Panc1 (cell line): ENCODE results near the gene HHAT. TPM values are rescaled to one million over a fixed set of nuclear protein-coding genes. Genes with fewer than 3 reads are reported as not detected.

Experiments
- ATAC-seq: fragments of 200-7000 bp; cut with Tn5 transposase; 2 replicates; pipeline ENCODE4 v1.9.1; 2020; ENCODE audit warnings: mild to moderate bottlenecking, moderate library complexity
- BruUV-seq: library from RNA; stranded (reverse); fragments of 400-500 nt; replicated peaks from 2 replicates; lab custom pipeline; 2021; lab: Mats Ljungman, UMichigan
- CTCF ChIA-PET: fragments of 300-600 bp; sonication (Branson Sonifier 250); formaldehyde crosslinking; loops from one replicate; lab custom pipeline; 2022; ENCODE audit warnings: antibody characterized with exemption; lab: Charles Lee
- POLR2A ChIA-PET: fragments of 300-600 bp; sonication (Branson Sonifier 250); formaldehyde crosslinking; loops from one replicate; lab custom pipeline; 2022; ENCODE audit warnings: antibody characterized with exemption; lab: Charles Lee
- DNase-seq: peaks from one replicate; pipeline ENCODE4 v3.0.0-alpha.2; 2010; ENCODE audit warnings: low read depth, low spot score
- H3K27ac ChIP-seq: 2 replicates; pipeline ENCODE4 v1.5.1; 2011; ENCODE audit warnings: mild to moderate bottlenecking, low read length, inconsistent platforms
- H3K27me3 ChIP-seq: fragments of 200-500 bp; sonication (Bioruptor generic); 2 replicates; pipeline ENCODE4 v1.6.0; 2014; ENCODE audit warnings: low read length, inconsistent platforms; ENCODE audit not compliant: control insufficient read depth, insufficient read depth
- H3K36me3 ChIP-seq: fragments of 200-500 bp; sonication (Bioruptor generic); 2 replicates; pipeline ENCODE4 v1.5.1; 2014; ENCODE audit warnings: inconsistent platforms, mild to moderate bottlenecking, low read length, moderate library complexity; ENCODE audit not compliant: control insufficient read depth, insufficient read depth
- H3K4me1 ChIP-seq: 2 replicates; pipeline ENCODE4 v1.5.1; 2011; ENCODE audit warnings: inconsistent platforms, mild to moderate bottlenecking, low read length, moderate library complexity; ENCODE audit not compliant: control insufficient read depth, insufficient read depth
- H3K4me3 ChIP-seq, 2 experiments: 2 replicates each; pipeline ENCODE4 v1.5.1; 2011 to 2012; ENCODE audit warnings: low read depth in 2 of 2, low read length in 2 of 2, mild to moderate bottlenecking in 2 of 2, inconsistent platforms in 1 of 2, moderate library complexity in 1 of 2
- H3K9me3 ChIP-seq: fragments of 200-500 bp; sonication (Bioruptor generic); 2 replicates; pipeline ENCODE4 v1.5.1; 2014; ENCODE audit warnings: low read depth, mild to moderate bottlenecking, inconsistent platforms, low read length, moderate library complexity; ENCODE audit not compliant: control insufficient read depth, insufficient read depth
- POLR2AphosphoS5 ChIP-seq: IDR thresholded peaks from 2 replicates; pipeline ENCODE4 v1.6.1; 2012; ENCODE audit warnings: mild to moderate bottlenecking, low read depth, low read length, moderate library complexity
- REST ChIP-seq, 2 experiments: IDR thresholded peaks; 2 replicates each; pipeline ENCODE4 v1.6.1; 2011 to 2012; ENCODE audit warnings: low read depth in 2 of 2, control low read depth in 1 of 2, low read length in 1 of 2, mild to moderate bottlenecking in 1 of 2, moderate library complexity in 1 of 2; ENCODE audit not compliant: insufficient read depth in 1 of 2
- SIN3A ChIP-seq: IDR thresholded peaks from 2 replicates; pipeline ENCODE4 v1.6.1; 2012; ENCODE audit warnings: low read depth, mild to moderate bottlenecking, low read length, moderate library complexity, borderline replicate concordance; ENCODE audit not compliant: insufficient read depth
- TCF7L2 ChIP-seq: IDR thresholded peaks from 2 replicates; pipeline ENCODE4 v1.6.1; 2011; ENCODE audit warnings: mild to moderate bottlenecking, low read depth, low read length, inconsistent platforms
- in situ Hi-C: cut with HindIII; loops from 2 replicates; pipeline ENCODE4 v1.10.0; 2016; ENCODE audit warnings: low sequenced_read_pairs, low pct_unique_long_range_greater_than_20kb
- intact Hi-C: fragments of 100-400 bp; cut with micrococcal nuclease; formaldehyde crosslinking; loops from one replicate; pipeline ENCODE4 v1.10.0; 2022; ENCODE audit not compliant: unreplicated experiment
- total RNA-seq: library from RNA; stranded (reverse); gene quantifications from one replicate; pipeline ENCODE4 v1.2.1, GENCODE V29; 2021; ENCODE audit not compliant: unreplicated experiment
- TF ChIP-seq, protein P1 (sequence below): fragments of 450-650 bp; IDR thresholded peaks from 2 replicates; pipeline ENCODE4 v1.5.1; 2017; ENCODE audit warnings: mild to moderate bottlenecking

HHAT gene
- total RNA-seq, 1 experiment from 2014 or later: 2.3 TPM

DNA sequence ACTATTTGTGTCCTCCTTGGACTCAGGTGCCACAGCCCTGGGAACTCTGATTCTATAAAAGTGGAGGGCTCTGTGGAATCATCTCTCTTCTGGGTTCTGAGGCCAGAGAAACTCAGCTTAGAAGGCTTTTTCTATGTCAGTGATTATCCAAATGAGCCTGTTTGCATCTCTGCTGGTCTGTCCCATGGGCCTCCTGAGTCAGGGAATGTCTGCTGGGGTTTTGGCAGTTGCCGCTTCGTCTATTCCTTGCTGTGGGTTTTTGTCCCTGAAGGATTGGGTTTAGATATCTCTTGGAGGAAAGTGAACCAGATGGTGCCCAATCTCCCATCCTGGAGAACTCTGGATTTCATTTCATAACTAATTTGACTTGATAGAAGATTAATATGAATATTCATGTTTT, 297.6 kb downstream of the HHAT start:
- Histone ChIP-seq H3K36me3 (no peaks in the 10 kb centered on the region), H3K9me3 (no peaks in the 10 kb centered on the region), H3K4me1 (no peaks in the 10 kb centered on the region), H3K4me3 (no peak overlapping the region), H3K27ac (no peak overlapping the region), H3K27me3 (no peaks in the 10 kb centered on the region)
- in situ Hi-C loops: no loop called here
- ChIA-PET POLR2A (no interaction called here), CTCF (no interaction called here)
- no TSS peak for BruUV-seq
- ATAC-seq (no peak), DNase-seq (no peak)
- no peak for TF ChIP-seq TCF7L2
- TF ChIP-seq, protein P1, sequence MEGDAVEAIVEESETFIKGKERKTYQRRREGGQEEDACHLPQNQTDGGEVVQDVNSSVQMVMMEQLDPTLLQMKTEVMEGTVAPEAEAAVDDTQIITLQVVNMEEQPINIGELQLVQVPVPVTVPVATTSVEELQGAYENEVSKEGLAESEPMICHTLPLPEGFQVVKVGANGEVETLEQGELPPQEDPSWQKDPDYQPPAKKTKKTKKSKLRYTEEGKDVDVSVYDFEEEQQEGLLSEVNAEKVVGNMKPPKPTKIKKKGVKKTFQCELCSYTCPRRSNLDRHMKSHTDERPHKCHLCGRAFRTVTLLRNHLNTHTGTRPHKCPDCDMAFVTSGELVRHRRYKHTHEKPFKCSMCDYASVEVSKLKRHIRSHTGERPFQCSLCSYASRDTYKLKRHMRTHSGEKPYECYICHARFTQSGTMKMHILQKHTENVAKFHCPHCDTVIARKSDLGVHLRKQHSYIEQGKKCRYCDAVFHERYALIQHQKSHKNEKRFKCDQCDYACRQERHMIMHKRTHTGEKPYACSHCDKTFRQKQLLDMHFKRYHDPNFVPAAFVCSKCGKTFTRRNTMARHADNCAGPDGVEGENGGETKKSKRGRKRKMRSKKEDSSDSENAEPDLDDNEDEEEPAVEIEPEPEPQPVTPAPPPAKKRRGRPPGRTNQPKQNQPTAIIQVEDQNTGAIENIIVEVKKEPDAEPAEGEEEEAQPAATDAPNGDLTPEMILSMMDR: no peak
- TF ChIP-seq POLR2AphosphoS5: no peak
- no peak for TF ChIP-seq REST (IDR thresholded peaks at IDR 0.05; ENCODE audit: insufficient read depth in 1 of 2, low read depth in 2 of 2, low read length in 1 of 2)
- no peak for TF ChIP-seq SIN3A
- intact Hi-C loops: no loop called here

DNA sequence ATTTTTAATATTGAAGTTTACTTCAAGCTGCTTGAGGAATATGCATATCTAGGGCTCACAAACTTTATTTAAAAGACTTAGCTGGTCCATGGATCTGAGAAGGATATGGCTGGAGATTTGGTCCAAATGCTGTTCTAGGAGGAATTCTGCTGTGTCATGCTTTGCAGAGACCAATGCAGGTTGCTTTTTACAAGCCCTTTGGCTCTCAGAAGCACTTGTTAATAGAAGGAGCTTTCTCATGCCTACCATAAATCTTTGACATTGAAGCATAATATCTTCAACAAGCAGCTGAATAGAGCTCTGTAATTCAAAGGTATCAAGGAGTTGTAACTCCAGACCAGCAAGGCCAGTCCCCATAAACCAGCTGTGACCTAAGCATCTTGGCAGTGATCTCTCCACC, 299.1 kb downstream of the HHAT start:
- ChIA-PET CTCF (no interaction called here), POLR2A (no interaction called here)
- no peaks in the 10 kb centered on the region for H3K27me3 ChIP-seq
- no peaks in the 10 kb centered on the region for H3K4me1 ChIP-seq
- no peak overlapping the region for H3K4me3 ChIP-seq
- ATAC-seq (no peak), DNase-seq (no peak)
- H3K36me3 ChIP-seq: no peaks in the 10 kb centered on the region
- no peak overlapping the region for H3K27ac ChIP-seq
- in situ Hi-C loops (no loop called here), intact Hi-C loops (no loop called here)
- TF ChIP-seq TCF7L2: no peak
- TF ChIP-seq, protein P1: no peak
- TF ChIP-seq SIN3A: no peak
- TF ChIP-seq POLR2AphosphoS5: no peak
- TF ChIP-seq REST (IDR thresholded peaks at IDR 0.05; ENCODE audit: insufficient read depth in 1 of 2, low read depth in 2 of 2, low read length in 1 of 2): no peak
- H3K9me3 ChIP-seq: no peaks in the 10 kb centered on the region
- BruUV-seq: no TSS peak
